ENCODE results near the gene TRAF4. TPM values are rescaled to one million over a fixed set of nuclear protein-coding genes. Genes with fewer than 3 reads are reported as not detected.
A peak's percentile ranks its signal among the peaks of the same experiment; 100 is the strongest.

TRAF4 gene
- total RNA-seq, 2 experiments from 2014 or later = 96.5 to 117 TPM

DNA sequence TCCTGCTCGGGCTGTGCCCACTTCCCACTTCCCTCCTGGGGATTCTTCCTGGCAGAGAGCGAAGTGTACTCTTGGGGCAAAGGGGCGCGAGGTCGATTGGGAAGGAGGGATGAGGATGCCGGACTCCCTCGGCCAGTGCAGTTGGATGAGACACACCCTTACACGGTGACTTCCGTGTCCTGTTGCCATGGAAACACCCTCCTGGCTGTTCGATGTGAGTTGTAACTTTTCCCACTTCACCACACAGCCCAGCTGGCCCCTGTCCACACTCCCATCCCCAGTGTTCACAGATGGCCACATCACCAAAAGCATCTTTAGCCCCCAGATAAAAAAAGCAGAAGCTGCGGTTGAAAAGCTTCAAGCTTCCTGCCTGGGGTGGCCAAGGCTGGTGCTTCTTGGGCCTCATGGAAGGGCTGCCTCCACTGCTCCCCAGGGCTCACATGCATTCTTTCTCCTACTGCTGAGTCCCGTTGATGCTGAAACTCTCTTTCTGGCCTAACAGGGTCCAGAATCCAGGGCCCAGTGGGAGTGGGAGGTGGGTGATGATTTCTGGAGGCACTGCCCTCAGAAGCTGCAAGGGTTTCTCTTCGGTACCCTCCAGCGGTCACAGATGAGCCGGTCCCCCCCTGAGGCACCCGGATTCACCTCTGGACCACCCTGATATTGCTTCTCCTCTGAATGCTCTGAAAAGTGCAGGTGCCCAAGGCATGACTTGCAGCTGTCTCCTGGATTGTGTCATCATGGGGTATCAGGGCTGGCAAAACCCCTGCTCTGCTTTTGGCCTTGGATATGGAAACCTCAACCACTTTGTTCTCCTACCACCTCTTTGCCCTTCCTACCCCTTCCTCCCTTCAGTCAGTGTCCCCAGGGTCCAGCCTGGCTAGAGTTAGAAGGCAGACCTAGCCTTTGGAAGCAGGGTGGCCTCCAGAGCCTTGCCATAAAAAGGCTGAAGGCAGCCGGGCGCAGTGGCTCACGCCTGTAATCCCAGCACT is 2.2 kb upstream of the TRAF4 start:
- CTCF ChIA-PET = interaction anchor here (1.0 to 2.6 kb wide), 3 partner anchors 8 to 22 kb away, joined by 3 to 9 read pairs (median 3); no protein-coding TSS in a partner anchor
- intact Hi-C loops (cut with DNase I, micrococcal nuclease) = loop anchor here (5.0 kb wide), 2 partner anchors 211 to 826 kb away; partner anchors contain the start of genes PHF12 (in 2 of the 2), ABHD15 (in 1 of the 2) and TP53I13 (in 1 of the 2)
- peaks cover 2% of the 10 kb centered on the region for H3K9me3 Mint-ChIP-seq (ENCODE audit: low read depth)
- ATAC-seq = no peak
- no peak overlapping the region for H3K4me3 Mint-ChIP-seq
- peaks cover 27% of the 10 kb centered on the region for H3K36me3 Mint-ChIP-seq (ENCODE audit: low read depth)
- POLR2A ChIA-PET = interaction anchor here (0.7 to 1.5 kb wide), 4 partner anchors 11 to 154 kb away, joined by 3 to 5 read pairs (median 4); no protein-coding TSS in a partner anchor
- peaks cover 34% of the 10 kb centered on the region for H3K4me1 Mint-ChIP-seq
- no peaks in the 10 kb centered on the region for H3K27me3 Mint-ChIP-seq
- peak overlapping the region; percentile 19 for H3K27ac Mint-ChIP-seq
- DNase-seq = no peak

DNA sequence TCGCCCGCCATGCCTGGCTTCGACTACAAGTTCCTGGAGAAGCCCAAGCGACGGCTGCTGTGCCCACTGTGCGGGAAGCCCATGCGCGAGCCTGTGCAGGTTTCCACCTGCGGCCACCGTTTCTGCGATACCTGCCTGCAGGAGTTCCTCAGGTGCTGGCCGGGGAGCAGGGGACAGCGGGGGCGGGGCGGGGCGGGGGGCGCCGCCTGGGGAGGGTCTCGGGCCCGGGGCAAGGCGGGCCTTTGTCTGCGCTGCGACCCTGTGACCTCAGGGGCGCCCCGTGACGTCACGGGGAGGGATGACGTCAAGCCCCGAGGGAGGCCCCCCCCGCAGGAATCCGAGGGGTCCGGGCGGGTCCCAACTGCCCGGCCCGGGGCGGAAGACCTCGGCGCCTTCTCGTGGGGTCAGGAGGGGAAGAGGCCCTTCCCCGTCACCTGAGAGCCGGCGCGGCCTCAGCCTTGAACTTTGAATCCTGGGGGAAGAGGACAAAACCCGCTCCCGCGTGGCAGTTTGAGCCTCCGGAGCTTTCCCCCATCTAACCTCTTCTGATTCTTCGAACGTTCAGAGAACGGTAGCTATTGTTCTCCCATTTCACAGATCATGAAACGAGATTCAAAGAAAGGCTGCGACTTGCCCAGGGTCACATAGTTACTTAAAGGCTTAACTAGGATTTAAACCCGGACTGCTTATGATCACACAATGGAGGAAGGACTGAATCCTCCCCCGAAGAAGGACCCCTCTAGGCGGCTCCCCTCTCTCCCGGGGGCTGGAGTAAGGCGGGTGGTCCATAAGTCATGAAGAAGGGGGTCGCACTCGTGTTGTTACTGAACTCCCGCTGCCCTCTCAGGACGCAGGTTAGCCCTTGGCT is 527 bp downstream of the TRAF4 start:
- H3K9me3 Mint-ChIP-seq (ENCODE audit: low read depth) = peaks cover 2% of the 10 kb centered on the region
- no peaks in the 10 kb centered on the region for H3K27me3 Mint-ChIP-seq
- DNase-seq (peak; percentile 85), ATAC-seq (peak; percentile 28)
- peaks cover 41% of the 10 kb centered on the region for H3K4me1 Mint-ChIP-seq
- peaks cover 35% of the 10 kb centered on the region for H3K36me3 Mint-ChIP-seq (ENCODE audit: low read depth)
- intact Hi-C loops (cut with DNase I, micrococcal nuclease) = loop anchor here (1.0 to 5.0 kb wide), 4 partner anchors 16 to 823 kb away; partner anchors contain the start of genes PHF12 (in 2 of the 2), ABHD15 (in 1 of the 2), NEK8 (in 1 of the 2) and TP53I13 (in 1 of the 2)
- POLR2A ChIA-PET = interaction anchor here (0.7 to 9.6 kb wide), 4 partner anchors 18 to 209 kb away, joined by 3 to 111 read pairs (median 4); partner anchors contain the start of genes NEK8, RPL23A, SDF2 and SUPT6H
- H3K27ac Mint-ChIP-seq = peak overlapping the region; percentile 92
- CTCF ChIA-PET = interaction anchor here (0.6 to 11.0 kb wide), 7 partner anchors 12 to 873 kb away, joined by 3 to 294 read pairs (median 4); partner anchors contain the start of genes NEK8 and TLCD1
- H3K4me3 Mint-ChIP-seq = peak overlapping the region; percentile 87

DNA sequence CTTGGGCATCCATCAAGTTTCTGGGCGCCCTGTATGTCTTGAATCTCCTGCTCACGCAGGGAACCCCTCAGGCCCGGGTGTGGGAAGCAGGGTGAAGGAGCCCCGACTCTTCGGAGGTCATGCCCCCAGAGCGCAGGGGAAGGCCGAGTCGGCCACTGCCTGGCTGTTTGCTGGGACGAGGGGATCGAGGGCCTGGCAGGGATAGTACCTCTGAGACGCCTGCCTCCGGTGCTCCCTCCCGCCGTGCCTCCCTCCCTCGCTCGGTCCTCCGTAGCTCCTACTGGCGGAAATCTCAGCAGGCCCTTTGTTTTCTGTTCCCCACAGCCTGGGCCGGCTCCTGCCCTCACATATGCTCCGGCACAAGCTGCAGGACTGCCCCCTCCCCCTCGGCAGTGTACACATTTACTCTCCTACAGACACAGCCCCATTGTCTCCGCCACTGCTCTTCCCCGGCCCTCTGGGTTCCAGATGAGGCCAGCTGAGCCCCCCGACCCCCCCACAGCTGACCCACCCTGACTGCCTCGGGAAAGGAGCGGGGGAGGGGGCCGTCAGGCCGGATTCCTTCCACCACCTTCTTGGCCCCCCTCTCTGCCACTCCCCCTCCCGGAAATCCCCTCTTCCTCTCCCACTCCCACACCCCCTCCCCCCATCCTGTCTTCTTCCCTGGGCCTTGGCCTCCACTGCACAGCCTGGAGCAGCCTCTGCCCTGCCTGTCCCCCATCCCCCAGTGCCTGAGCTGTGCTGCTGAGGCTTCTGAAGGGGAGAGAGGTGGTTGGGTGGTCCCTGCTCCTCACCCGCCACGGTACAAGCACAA is 1.4 kb downstream of the TRAF4 start:
- peak; percentile 61 for DNase-seq
- intact Hi-C loops (cut with DNase I, micrococcal nuclease) = loop anchor here (1.0 to 5.0 kb wide), 4 partner anchors 17 to 822 kb away; partner anchors contain the start of genes PHF12 (in 2 of the 2), ABHD15 (in 1 of the 2), NEK8 (in 1 of the 2) and TP53I13 (in 1 of the 2)
- Mint-ChIP-seq H3K4me3 (peak overlapping the region; percentile 87), H3K36me3 (ENCODE audit: low read depth) (peaks cover 38% of the 10 kb centered on the region), H3K27ac (peak overlapping the region; percentile 92), H3K9me3 (ENCODE audit: low read depth) (no peaks in the 10 kb centered on the region), H3K27me3 (no peaks in the 10 kb centered on the region), H3K4me1 (peaks cover 44% of the 10 kb centered on the region)
- peak; percentile 5 for ATAC-seq
- ChIA-PET CTCF (interaction anchor here (0.6 to 11.0 kb wide), 8 partner anchors 11 to 872 kb away, joined by 3 to 294 read pairs (median 4); partner anchors contain the start of genes NEK8, PROCA1 and TLCD1), POLR2A (interaction anchor here (0.8 to 9.6 kb wide), 3 partner anchors 19 to 208 kb away, joined by 3 to 111 read pairs (median 4); partner anchors contain the start of genes NEK8, RPL23A and TLCD1)

DNA sequence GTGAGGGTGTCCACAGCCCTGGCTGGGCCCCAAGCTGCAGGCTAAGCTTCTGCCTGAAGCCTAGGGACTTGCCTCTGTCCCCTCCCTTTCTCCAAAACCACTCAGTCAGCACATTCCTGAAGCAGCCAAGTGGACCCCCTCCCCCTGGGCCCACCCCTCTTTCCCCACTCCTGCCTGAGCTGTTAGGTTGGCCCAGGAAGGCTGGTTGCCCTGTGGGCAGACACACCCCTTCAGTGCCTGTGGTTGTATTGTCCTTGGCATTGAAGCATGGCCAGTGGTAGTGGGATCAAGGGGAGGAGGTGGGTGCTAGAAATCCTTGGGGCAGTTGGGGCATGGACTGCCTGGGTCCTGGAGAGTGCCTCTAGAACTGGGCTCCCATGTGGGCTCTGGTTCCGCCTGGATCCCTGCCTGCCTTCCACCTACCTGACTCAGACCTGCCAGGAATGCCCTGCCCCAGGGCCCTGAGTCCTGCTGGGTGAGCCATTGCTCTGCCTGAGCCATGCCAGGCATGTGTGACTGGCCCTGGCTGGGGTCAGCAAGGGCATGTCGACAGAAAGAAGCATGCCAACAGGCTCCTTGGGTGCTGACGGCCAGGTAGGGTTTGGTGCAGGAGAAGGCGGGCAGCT is 2.1 kb downstream of the TRAF4 start:
- peaks cover 45% of the 10 kb centered on the region for H3K36me3 Mint-ChIP-seq (ENCODE audit: low read depth)
- peaks cover 51% of the 10 kb centered on the region for H3K4me1 Mint-ChIP-seq
- H3K9me3 Mint-ChIP-seq (ENCODE audit: low read depth) = no peaks in the 10 kb centered on the region
- CTCF ChIA-PET = interaction anchor here (0.8 to 11.0 kb wide), 4 partner anchors 17 to 62 kb away, joined by 3 to 294 read pairs (median 4); partner anchors contain the start of genes NEK8, PROCA1 and TLCD1
- DNase-seq = no peak
- ATAC-seq = no peak
- intact Hi-C loops (cut with DNase I, micrococcal nuclease) = no loop called here
- no peaks in the 10 kb centered on the region for H3K27me3 Mint-ChIP-seq
- POLR2A ChIA-PET = interaction anchor here (9.6 kb wide), 1 partner anchor 19 kb away, joined by 111 read pairs; the partner anchor contains the start of genes NEK8 and TLCD1
- H3K4me3 Mint-ChIP-seq = peak overlapping the region; percentile 87
- H3K27ac Mint-ChIP-seq = peak overlapping the region; percentile 67

DNA sequence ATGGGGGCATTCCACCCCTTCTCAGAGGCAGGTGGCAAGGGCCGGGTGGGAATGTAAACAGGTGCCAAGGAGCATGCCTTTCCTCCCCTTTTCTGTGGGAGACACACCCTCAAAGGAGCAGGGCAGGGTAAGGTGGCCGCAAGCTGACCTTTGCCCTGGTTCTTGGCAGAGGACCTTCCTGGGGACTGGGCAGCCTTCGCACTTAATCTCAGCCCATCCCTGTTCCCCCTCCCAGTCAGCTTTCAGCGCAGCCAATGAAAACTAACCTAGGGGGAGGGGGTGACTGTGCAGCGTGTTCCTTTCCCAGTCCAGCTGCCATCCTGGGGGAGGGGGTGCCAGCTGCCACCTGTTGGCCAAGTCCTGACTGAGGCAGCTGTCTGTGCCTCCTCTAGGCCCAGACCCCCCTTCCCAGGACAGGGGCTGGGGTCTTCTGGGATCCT is 2.8 kb downstream of the TRAF4 start:
- POLR2A ChIA-PET = interaction anchor here (0.5 to 9.6 kb wide), 3 partner anchors 20 to 144 kb away, joined by 3 to 111 read pairs (median 4); partner anchors contain the start of genes NEK8 and TLCD1
- peak overlapping the region; percentile 87 for H3K4me3 Mint-ChIP-seq
- H3K36me3 Mint-ChIP-seq (ENCODE audit: low read depth) = peaks cover 51% of the 10 kb centered on the region

DNA sequence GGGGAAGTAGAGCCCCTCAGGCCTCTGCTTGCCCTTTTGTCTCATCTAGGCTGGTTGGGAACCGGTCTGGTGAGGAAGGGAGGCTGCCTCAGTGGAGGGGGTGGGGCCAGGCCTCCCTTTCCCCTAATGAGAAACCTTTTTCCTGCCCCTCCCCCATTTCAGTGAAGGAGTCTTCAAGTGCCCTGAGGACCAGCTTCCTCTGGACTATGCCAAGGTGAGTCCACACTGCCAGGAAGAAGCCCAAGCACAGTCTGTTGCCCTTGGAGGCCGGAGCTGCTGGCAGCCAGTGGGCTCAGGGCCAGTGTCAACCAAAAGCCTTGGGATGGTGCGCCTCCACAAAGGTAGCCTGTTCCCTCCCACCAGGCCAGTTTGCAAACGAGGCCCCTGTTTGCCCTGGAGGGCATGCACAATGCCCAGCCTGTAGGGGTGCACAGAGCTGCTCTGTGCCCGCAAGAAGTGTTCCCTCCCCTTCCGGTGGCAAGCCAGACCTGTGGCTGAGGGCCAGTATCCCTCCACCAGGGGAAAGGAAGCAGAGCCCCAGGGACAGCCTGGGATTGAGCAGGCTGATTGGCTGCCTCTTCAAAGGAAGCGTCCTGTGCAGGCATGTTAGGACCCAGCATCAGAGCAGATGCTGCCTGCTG is 3.4 kb downstream of the TRAF4 start:
- H3K4me1 Mint-ChIP-seq = peaks cover 45% of the 10 kb centered on the region
- no peak overlapping the region for H3K4me3 Mint-ChIP-seq
- H3K9me3 Mint-ChIP-seq (ENCODE audit: low read depth) = no peaks in the 10 kb centered on the region
- ATAC-seq (no peak), DNase-seq (no peak)
- intact Hi-C loops (cut with DNase I, micrococcal nuclease) = no loop called here
- H3K36me3 Mint-ChIP-seq (ENCODE audit: low read depth) = peaks cover 53% of the 10 kb centered on the region
- POLR2A ChIA-PET = interaction anchor here (0.7 to 9.6 kb wide), 2 partner anchors 21 to 26 kb away, joined by 3 to 111 read pairs; partner anchors contain the start of genes NEK8 and TLCD1
- H3K27ac Mint-ChIP-seq = peak overlapping the region; percentile 37
- CTCF ChIA-PET = interaction anchor here (0.5 to 11.0 kb wide), 6 partner anchors 16 to 155 kb away, joined by 3 to 294 read pairs (median 3); partner anchors contain the start of genes DHRS13, NEK8 and TLCD1
- no peaks in the 10 kb centered on the region for H3K27me3 Mint-ChIP-seq

More for the DNA sequence above, 2.8 kb downstream of the TRAF4 start:
- intact Hi-C loops (cut with DNase I, micrococcal nuclease) = no loop called here
- ATAC-seq (no peak), DNase-seq (no peak)
- peak overlapping the region; percentile 67 for H3K27ac Mint-ChIP-seq
- H3K4me1 Mint-ChIP-seq = peaks cover 47% of the 10 kb centered on the region
- CTCF ChIA-PET = interaction anchor here (0.5 to 11.0 kb wide), 6 partner anchors 17 to 156 kb away, joined by 3 to 294 read pairs (median 3); partner anchors contain the start of genes DHRS13, NEK8 and TLCD1
- no peaks in the 10 kb centered on the region for H3K27me3 Mint-ChIP-seq
- no peaks in the 10 kb centered on the region for H3K9me3 Mint-ChIP-seq (ENCODE audit: low read depth)

DNA sequence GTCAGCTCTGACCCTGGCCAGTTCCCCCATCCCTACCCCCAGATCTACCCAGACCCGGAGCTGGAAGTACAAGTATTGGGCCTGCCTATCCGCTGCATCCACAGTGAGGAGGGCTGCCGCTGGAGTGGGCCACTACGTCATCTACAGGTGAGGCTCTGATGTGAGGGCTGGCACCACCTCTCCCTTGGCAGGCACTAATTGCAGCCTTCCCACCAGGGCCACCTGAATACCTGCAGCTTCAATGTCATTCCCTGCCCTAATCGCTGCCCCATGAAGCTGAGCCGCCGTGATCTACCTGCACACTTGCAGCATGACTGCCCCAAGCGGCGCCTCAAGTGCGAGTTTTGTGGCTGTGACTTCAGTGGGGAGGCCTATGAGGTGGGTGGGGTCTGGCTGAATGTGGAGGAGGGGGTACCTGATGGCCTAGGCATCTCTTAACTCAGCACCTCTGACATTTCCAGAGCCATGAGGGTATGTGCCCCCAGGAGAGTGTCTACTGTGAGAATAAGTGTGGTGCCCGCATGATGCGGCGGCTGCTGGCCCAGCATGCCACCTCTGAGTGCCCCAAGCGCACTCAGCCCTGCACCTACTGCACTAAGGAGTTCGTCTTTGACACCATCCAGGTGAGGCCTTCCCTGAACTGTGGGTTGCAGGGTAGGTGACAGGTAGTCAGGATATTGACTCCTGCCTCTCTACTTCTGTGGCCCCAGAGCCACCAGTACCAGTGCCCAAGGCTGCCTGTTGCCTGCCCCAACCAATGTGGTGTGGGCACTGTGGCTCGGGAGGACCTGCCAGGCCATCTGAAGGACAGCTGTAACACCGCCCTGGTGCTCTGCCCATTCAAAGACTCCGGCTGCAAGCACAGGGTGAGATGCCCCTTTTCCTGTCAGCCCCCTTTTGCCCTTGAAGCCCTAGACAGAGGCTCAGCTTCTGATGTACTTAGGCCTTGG is 4.3 kb downstream of the TRAF4 start:
- Mint-ChIP-seq H3K36me3 (ENCODE audit: low read depth) (peaks cover 57% of the 10 kb centered on the region), H3K4me3 (no peak overlapping the region)
- CTCF ChIA-PET = interaction anchor here (0.6 to 11.0 kb wide), 5 partner anchors 13 to 104 kb away, joined by 3 to 294 read pairs (median 4); partner anchors contain the start of genes NEK8 and TLCD1

More for the DNA sequence above, 4.3 kb downstream of the TRAF4 start:
- no peaks in the 10 kb centered on the region for H3K27me3 Mint-ChIP-seq
- H3K27ac Mint-ChIP-seq = peak overlapping the region; percentile 37
- no peak for ATAC-seq
- H3K4me1 Mint-ChIP-seq = peaks cover 43% of the 10 kb centered on the region
- intact Hi-C loops (cut with DNase I, micrococcal nuclease) = no loop called here
- POLR2A ChIA-PET = interaction anchor here (9.6 kb wide), 1 partner anchor 21 kb away, joined by 111 read pairs; the partner anchor contains the start of genes NEK8 and TLCD1
- H3K9me3 Mint-ChIP-seq (ENCODE audit: low read depth) = no peaks in the 10 kb centered on the region
- DNase-seq = no peak
